Fibroblast of skin of abdomen (primary cell): ENCODE data around the gene KRTAP20-4. TPM values are rescaled to one million over a fixed set of nuclear protein-coding genes. Genes with fewer than 3 reads are reported as not detected.

ENCODE experiments used
- DNase-seq: peaks from one replicate; pipeline ENCODE4 v3.0.0-alpha.2; 2013
- polyA plus RNA-seq, 2 experiments: library from polyadenylated mRNA; unstranded; fragments of 120-200 nt; gene quantifications; one replicate each; pipeline ENCODE4 v1.2.1, GENCODE V29; 2013; ENCODE audit not compliant: insufficient read length in 2 of 2

KRTAP20-4 gene
- polyA plus RNA-seq (2013, experiment 1 of 2; ENCODE audit: insufficient read length): not detected
- not detected for polyA plus RNA-seq (2013, experiment 2 of 2; ENCODE audit: insufficient read length)

- no peak for DNase-seq
Measured at GRCh38 chr21:30620522-30620921, at the start of gene KRTAP20-4. Gene KRTAP20-4, plus strand, starts transcription at chr21:30620627.

- DNase-seq: no peak
Measured at GRCh38 chr21:30577766-30578165, 42.7 kb upstream of the KRTAP20-4 start.

GRCh38 chr21:30579346-30579745 is 41.1 kb upstream of the KRTAP20-4 start:
- no peak for DNase-seq

DNA sequence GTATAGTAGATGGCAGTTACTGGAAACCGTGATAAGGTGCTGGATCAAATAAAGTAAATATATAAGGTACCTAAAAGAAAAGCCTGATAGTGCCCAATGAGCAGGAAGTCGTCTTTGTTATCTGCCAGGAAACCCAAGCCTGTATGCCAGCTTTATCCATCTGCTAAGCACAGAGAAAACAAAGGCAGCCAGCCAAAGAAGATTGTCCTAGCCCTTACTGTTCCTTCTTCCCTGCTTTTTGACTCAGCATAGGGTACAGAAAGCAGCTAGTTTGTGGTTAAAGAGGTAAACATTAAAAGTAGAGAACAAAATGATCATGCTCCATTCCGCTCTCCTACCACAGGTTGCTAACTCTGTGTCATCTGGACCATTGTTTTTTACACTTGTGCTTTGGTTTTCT is 40.3 kb upstream of the KRTAP20-4 start:
- DNase-seq: no peak

DNA sequence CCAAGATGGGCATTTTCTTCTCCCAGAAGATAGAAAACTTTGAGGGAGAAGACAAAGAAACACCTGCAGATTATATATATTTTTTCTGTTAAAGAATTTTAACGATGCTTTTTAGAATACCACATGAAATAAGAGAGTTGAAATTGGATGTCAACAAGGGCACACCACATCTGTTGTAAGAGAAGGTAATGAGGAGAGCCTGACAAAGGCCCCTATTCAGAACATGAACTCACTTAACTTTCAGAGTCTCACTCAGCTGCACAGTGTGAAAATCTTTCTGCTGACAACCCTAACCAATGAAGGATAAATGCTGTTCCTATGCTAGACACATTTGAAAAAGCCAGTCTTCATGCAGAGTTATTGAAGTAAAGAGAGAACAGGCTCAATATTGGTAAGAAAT is 37.6 kb upstream of the KRTAP20-4 start:
- no peak for DNase-seq

DNA sequence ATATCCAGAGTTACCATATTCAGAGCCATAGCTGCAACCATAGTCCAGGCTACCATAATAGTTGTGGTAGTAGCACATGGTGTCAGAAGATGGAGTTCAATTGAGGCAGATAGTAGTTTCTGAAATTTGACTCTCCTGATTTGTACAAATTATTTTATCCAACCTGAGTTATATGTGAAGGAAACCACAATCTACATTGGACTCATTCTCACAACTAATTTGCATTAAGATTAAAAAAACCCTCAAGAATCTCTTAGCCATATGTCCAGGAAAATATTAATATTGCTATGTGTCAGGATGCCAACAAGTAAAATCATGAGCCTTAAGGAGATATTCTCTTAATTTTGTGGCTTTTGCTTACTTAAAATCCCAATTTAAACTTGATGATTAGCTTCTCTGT is 30.1 kb upstream of the KRTAP20-4 start, which contains the start of gene KRTAP22-2:
TSS of gene KRTAP22-2 (minus strand) at position 101 of the 400 bp plus-strand sequence.
- no peak for DNase-seq

DNA sequence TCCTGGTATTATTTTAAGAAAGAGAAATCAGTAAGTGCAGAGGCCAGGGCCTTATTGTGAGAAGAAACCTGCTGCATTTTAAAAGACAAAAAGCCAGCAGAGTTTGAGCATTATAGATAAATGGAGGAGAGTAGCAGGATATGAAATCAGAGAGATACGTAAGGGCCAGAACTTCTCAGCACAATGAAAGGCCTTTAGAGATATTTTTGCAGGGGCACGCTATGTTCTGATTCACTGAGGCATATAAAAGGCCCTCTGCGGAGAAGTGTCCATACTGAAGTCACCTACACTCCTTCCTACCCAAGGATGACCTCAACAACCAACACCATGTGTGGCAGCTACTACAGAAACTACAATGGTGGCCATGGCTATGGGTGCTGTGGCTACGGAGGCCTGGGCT is 28.3 kb upstream of the KRTAP20-4 start, which contains the start of gene KRTAP6-3:
TSS of gene KRTAP6-3 (plus strand) at position 301 of the 400 bp plus-strand sequence. CDS start at position 307, 6 bp downstream.
- no peak for DNase-seq

DNA sequence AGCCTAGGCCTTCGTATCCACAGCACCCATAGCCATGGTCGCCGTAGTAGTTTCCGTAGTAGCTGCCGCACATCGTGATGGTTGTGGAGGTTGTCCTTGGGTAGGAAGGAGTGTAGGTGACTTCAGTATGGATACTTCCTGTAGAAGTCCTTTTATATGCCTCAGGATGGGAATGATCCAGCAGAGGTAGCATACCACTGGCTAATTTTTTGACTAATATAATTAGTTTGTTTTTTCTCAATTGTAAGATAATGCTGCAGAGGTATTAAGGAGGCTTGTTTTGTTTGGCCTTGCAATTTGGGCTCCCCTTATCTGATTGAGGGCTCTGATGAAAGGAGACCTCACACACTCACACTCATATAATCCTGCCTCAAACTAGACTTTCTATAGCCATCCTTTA is 21.6 kb upstream of the KRTAP20-4 start, which contains the start of gene KRTAP6-2:
TSS of gene KRTAP6-2 (minus strand) at position 101 of the 400 bp plus-strand sequence. CDS start at position 73, 28 bp downstream.
- DNase-seq: no peak

GRCh38 chr21:30600787-30601186 is 19.6 kb upstream of the KRTAP20-4 start, which contains the start of gene KRTAP22-1:
Gene KRTAP22-1, plus strand, starts transcription at chr21:30601087.
- DNase-seq: no peak

GRCh38 chr21:30605968-30606367 is 14.5 kb upstream of the KRTAP20-4 start:
- no peak for DNase-seq

DNA sequence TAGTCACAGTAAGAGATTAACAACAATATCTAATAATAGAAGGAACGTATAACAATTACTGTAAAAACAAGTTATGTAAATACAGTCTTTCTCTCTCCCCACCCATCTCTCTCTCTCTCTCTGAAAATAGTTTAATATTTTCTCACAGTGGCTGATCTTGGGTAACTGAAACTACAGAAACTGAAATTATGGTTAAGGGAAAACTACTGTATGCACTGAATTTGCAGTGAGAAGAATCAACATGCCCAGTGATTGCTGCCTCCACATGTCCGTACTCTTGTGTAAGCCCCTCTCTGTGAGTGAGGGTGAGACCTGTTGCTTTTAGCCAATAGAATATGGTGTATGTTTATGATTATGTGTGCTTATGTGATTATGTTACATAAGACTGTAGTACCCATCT is 8.3 kb upstream of the KRTAP20-4 start:
- no peak for DNase-seq

DNA sequence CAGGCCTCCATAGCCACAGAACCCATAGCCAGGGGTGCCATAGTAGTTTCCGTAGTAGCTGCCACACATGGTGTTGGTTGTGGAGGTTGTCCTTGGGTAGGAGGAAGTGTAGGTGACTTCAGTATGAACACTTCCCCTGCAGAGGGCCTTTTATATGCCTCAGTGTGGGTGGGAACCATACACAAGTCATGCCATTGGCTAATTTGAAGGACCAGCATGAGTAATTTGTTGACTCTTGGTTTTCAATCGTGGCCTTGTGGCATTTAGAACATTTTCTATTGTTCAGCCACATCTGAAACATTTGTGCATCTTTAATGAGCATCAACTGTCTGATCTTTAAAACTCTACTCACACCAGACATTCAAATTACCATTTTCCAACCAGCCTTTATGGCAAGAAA is 6.6 kb upstream of the KRTAP20-4 start, which contains the start of gene KRTAP6-1:
TSS of gene KRTAP6-1 (minus strand) at position 95 of the 400 bp plus-strand sequence. CDS start at position 69, 26 bp downstream.
- no peak for DNase-seq

- DNase-seq: no peak
Measured at GRCh38 chr21:30615199-30615598, 5.2 kb upstream of the KRTAP20-4 start.

DNA sequence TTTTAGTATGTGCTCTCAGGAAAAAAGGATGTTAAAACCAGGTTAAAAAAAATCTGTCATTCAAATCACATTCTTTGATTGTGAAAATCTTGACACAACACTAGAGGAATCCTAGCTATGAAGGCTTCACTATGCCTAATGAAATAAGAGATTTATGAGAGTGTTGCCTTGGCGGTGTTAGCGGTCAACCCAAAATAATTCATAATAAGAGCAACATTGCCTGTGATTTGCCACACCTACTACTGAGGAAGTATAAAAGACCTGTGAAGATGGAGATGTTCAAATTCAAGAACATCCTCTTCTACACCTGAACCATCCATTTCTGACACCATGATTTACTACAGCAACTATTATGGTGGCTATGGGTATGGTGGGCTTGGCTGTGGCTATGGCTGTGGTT is 4.3 kb upstream of the KRTAP20-4 start, which contains the start of gene KRTAP20-1:
TSS of gene KRTAP20-1 (plus strand) at position 301 of the 400 bp plus-strand sequence. CDS start at position 331, 30 bp downstream.
- no peak for DNase-seq

- DNase-seq: no peak
Measured at GRCh38 chr21:30620080-30620479, 347 bp upstream of the KRTAP20-4 start.

GRCh38 chr21:30623362-30623761 is 2.9 kb downstream of the KRTAP20-4 start:
- no peak for DNase-seq

GRCh38 chr21:30625449-30626165 is 5.2 kb downstream of the KRTAP20-4 start:
- no peak for DNase-seq

- DNase-seq: no peak
Measured at GRCh38 chr21:30628109-30628508, 7.7 kb downstream of the KRTAP20-4 start.

GRCh38 chr21:30629200-30629599 is 8.8 kb downstream of the KRTAP20-4 start:
- no peak for DNase-seq

DNA sequence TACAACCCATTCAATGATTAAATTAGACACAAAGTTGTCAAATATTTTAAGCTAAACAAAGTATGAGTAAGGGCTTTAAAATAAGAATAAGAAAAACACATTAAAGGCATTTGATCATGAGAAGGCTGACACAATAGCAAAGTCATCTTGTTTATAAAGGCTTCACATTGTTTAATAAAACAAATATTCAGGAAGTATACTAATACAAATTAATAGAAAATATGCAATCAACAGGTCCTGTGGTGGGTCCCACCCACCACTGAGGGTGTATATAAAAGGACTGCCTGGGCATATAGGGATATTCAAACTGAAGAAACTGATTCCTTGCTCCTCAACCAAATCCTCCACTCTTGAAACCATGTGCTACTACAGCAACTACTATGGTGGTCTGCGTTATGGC is 14.5 kb downstream of the KRTAP20-4 start, which contains the start of gene KRTAP20-2:
TSS of gene KRTAP20-2 (plus strand) at position 301 of the 400 bp plus-strand sequence. CDS start at position 359, 58 bp downstream.
- no peak for DNase-seq

- no peak for DNase-seq
Measured at GRCh38 chr21:30638686-30639085, 18.3 kb downstream of the KRTAP20-4 start.

DNA sequence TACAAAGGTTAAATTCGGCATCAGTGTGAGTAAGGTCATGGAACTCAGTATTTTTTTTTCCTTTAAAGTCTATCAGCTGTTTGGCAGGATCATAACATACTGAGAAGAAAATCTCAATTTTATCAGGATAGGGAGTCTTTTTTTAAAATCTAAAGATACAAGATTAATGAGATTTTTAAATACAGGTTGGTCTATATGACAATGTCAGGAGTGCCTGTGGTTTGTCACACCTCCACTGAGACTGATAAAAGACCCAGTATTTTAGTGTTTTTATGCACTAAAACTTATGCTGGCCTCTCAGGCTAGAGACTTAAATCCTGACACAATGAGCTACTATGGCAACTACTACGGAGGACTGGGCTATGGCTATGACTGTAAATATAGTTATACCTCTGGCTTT is 22.1 kb downstream of the KRTAP20-4 start, which contains the start of gene KRTAP20-3:
TSS of gene KRTAP20-3 (plus strand) at position 301 of the 400 bp plus-strand sequence.
- DNase-seq: no peak

GRCh38 chr21:30646904-30647414 is 26.5 kb downstream of the KRTAP20-4 start:
- no peak for DNase-seq
